Stimulated activated CD4-positive, alpha-beta T cell treated with anti-CD3 and anti-CD28 coated beads, Interleukin-15, amount 100 ng/mL, for 48 hours (primary cell): ENCODE measurements around the gene MTMR6.

ENCODE experiments used
- DNase-seq, 2 donors: peaks; one replicate each; pipeline ENCODE4 v3.0.0-alpha.2; 2020; ENCODE audit warnings: low read depth in 2 of 2

MTMR6 gene

GRCh38 chr13:25280396-25280795, 6.9 kb downstream of the MTMR6 start:
- DNase-seq: no peak

GRCh38 chr13:25276748-25277147, 10.5 kb downstream of the MTMR6 start:
- no peak for DNase-seq

- DNase-seq: no peak
Measured at GRCh38 chr13:25268561-25268960, 18.7 kb downstream of the MTMR6 start.

- DNase-seq: no peak
Measured at GRCh38 chr13:25267715-25268114, 19.6 kb downstream of the MTMR6 start.

GRCh38 chr13:25266706-25267105, 20.6 kb downstream of the MTMR6 start:
- DNase-seq: no peak

- DNase-seq: no peak
Measured at GRCh38 chr13:25262261-25262660, 25.0 kb downstream of the MTMR6 start.

GRCh38 chr13:25253702-25254101, 33.6 kb downstream of the MTMR6 start:
- DNase-seq: no peak

- no peak for DNase-seq
Measured at GRCh38 chr13:25252752-25253151, 34.5 kb downstream of the MTMR6 start.

- DNase-seq: no peak
Measured at GRCh38 chr13:25252225-25252624, 35.1 kb downstream of the MTMR6 start.

- no peak for DNase-seq
Measured at GRCh38 chr13:25249001-25249543, 38.2 kb downstream of the MTMR6 start.

- DNase-seq: no peak
Measured at GRCh38 chr13:25248071-25248470, 39.2 kb downstream of the MTMR6 start.

- DNase-seq: no peak
Measured at GRCh38 chr13:25247360-25247759, 39.9 kb downstream of the MTMR6 start.

- no peak for DNase-seq
Measured at GRCh38 chr13:25244123-25244522, 43.2 kb downstream of the MTMR6 start.

GRCh38 chr13:25242956-25243355, 44.3 kb downstream of the MTMR6 start:
- DNase-seq: no peak

- no peak for DNase-seq
Measured at GRCh38 chr13:25241007-25241406, 46.3 kb downstream of the MTMR6 start.

GRCh38 chr13:25237083-25237482, 50.2 kb downstream of the MTMR6 start:
- DNase-seq: no peak

GRCh38 chr13:25233861-25234260, 53.4 kb downstream of the MTMR6 start:
- no peak for DNase-seq

GRCh38 chr13:25232937-25233515, 54.3 kb downstream of the MTMR6 start:
- DNase-seq: no peak

- DNase-seq: no peak
Measured at GRCh38 chr13:25231517-25231916, 55.8 kb downstream of the MTMR6 start.

- DNase-seq: no peak
Measured at GRCh38 chr13:25227690-25228089, 59.6 kb downstream of the MTMR6 start.

- DNase-seq: no peak
Measured at GRCh38 chr13:25225970-25226369, 61.3 kb downstream of the MTMR6 start.

GRCh38 chr13:25224151-25224550, 63.1 kb downstream of the MTMR6 start:
- no peak for DNase-seq

GRCh38 chr13:25222740-25223139, 64.5 kb downstream of the MTMR6 start:
- no peak for DNase-seq

- no peak for DNase-seq
Measured at GRCh38 chr13:25218019-25218418, 69.3 kb downstream of the MTMR6 start.
